Spinal cord (tissue), 10 donors: ENCODE results near the gene AANAT. TPM values are rescaled to one million over a fixed set of nuclear protein-coding genes. Genes with fewer than 3 reads are reported as not detected.

Experiments used
- DNase-seq, 6 donors: peaks; one replicate each; pipeline versions ENCODE4 v3.0.0 to v3.0.0-alpha.2; 2013 to 2015; ENCODE audit warnings: low spot score in 6 of 6, low read depth in 4 of 6
- H3K27ac ChIP-seq: one replicate; pipeline ENCODE4 v1.5.1; 2013; ENCODE audit warnings: low read depth, low read length, control low read depth
- H3K27me3 ChIP-seq: one replicate; pipeline ENCODE4 v1.6.1; 2013; ENCODE audit warnings: low read length; ENCODE audit not compliant: control insufficient read depth, insufficient read depth
- H3K36me3 ChIP-seq: one replicate; pipeline ENCODE4 v1.6.1; 2013; ENCODE audit warnings: low read length; ENCODE audit not compliant: control insufficient read depth, insufficient read depth
- H3K4me1 ChIP-seq: one replicate; pipeline ENCODE4 v1.6.1; 2013; ENCODE audit warnings: low read length; ENCODE audit not compliant: control insufficient read depth, insufficient read depth
- H3K4me3 ChIP-seq: one replicate; pipeline ENCODE4 v1.5.1; 2013; ENCODE audit warnings: low read depth, low read length, control low read depth
- H3K9me3 ChIP-seq: one replicate; pipeline ENCODE4 v1.6.1; 2013; ENCODE audit warnings: low read length; ENCODE audit not compliant: control insufficient read depth, insufficient read depth
- WGBS: methylation state at CpG from one replicate; pipeline ENCODE4 v1.1.5; 2013; ENCODE audit warnings: missing lambda C conversion rate; ENCODE audit not compliant: insufficient coverage; 5-methylcytosine and 5-hydroxymethylcytosine counted together
- polyA plus RNA-seq, 2 donors: library from polyadenylated mRNA; unstranded; fragments of 120-200 nt; gene quantifications; one replicate each; pipeline ENCODE4 v1.2.1, GENCODE V29; 2013; ENCODE audit not compliant: insufficient read length in 2 of 2
- total RNA-seq, 2 donors: library from RNA; depleted of rRNA in 1 of 2; stranded (reverse); fragments of 120-200 nt in 1 of 2; fragments of >200 nt in 1 of 2; gene quantifications; one replicate each; pipeline versions ENCODE4 v1.2.3 to v1.2.4, GENCODE V29; 2013 to 2014
- donor health status: healthy.

Gene AANAT
- total and polyA plus RNA-seq, 4 donors: 0.20 to 0.83 (median 0.44) TPM

DNA sequence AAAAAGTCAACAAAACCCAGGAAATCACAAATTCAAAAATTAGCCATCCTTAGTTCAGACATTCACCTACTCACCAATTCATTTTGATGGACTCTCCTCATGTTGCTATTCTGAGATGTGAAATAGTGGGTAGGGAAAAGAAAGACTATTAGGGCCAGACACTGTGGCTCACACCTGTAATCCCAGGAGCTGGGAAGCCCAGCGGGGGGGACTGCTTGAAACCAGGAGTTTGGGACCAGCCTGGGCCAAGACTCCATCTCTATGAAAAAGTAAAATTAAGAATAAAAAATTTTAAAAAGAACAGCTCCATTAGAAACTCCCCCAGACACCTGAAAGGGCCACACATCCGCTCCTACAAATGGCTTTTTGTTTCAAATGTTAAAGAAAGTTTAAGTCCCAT is 35.9 kb upstream of the AANAT start:
- H3K36me3 ChIP-seq: no peaks in the 10 kb centered on the region
- peaks cover 9% of the 10 kb centered on the region for H3K4me1 ChIP-seq
- no peak overlapping the region for H3K27ac ChIP-seq
- no peaks in the 10 kb centered on the region for H3K9me3 ChIP-seq
- WGBS: no CpG with 5 or more reads among the region's 2 CpGs
- H3K4me3 ChIP-seq: no peak overlapping the region
- no peak for DNase-seq
- no peaks in the 10 kb centered on the region for H3K27me3 ChIP-seq

GRCh38 chr17:76432004-76432403 is 35.4 kb upstream of the AANAT start:
- Histone ChIP-seq H3K4me3 (no peak overlapping the region), H3K27ac (no peak overlapping the region), H3K36me3 (no peaks in the 10 kb centered on the region), H3K4me1 (peaks cover 9% of the 10 kb centered on the region), H3K27me3 (no peaks in the 10 kb centered on the region), H3K9me3 (no peaks in the 10 kb centered on the region)
- no CpG with 5 or more reads among the region's 6 CpGs for WGBS
- peak in 1 of 6 donors; percentile 45 for DNase-seq

DNA sequence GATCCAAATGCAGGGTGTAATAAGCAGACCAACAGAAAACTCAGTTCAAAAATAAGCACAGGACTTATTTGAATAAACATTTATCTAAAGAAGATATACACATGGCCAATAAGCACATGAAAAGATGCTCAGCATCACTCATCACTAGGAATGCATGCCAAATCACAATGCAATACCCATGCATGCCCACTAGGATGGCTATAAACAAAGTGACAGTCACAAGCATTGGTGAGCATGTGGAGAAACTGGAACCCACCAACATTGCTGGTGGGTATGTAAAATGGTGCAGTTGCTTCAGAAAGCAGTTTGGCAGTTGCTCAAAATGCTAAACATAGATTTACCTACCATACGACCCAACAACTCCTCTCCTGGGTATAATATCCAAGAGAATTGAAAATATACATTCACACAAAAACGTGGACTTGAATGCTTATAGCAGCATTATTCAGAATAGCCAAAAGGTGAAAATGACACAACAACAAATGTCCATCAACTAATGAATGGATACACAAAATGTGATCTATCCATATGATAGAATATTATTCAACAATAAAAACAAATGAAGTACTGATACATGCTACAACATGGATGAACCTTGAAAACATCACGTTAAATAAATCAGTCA is 34.6 kb upstream of the AANAT start:
- no peak overlapping the region for H3K27ac ChIP-seq
- H3K4me3 ChIP-seq: no peak overlapping the region
- no peaks in the 10 kb centered on the region for H3K9me3 ChIP-seq
- H3K27me3 ChIP-seq: no peaks in the 10 kb centered on the region
- peaks cover 9% of the 10 kb centered on the region for H3K4me1 ChIP-seq
- H3K36me3 ChIP-seq: no peaks in the 10 kb centered on the region
- DNase-seq: peak in 1 of 6 donors; percentile 64
- WGBS: no CpG with 5 or more reads among the region's 3 CpGs

DNA sequence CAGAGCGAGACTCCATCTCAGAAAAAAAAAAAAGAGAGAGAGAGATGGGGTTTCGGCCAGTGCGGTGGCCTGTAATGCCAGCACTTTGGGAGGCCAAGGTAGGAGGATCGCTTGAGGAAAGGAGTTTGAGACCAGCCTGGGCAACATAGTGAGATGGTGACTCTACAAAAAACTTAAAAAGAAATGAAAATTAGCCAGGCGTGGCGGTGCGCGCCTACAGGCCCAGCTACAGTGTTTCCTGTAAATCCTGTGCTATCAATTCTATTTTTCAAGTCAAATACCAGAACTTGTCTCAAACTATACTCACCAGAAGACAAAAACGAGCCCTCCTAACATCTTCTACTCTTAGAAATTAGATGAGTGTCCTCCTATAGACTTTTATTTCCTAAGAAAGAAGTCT is 33.7 kb upstream of the AANAT start:
- no peaks in the 10 kb centered on the region for H3K27me3 ChIP-seq

DNA sequence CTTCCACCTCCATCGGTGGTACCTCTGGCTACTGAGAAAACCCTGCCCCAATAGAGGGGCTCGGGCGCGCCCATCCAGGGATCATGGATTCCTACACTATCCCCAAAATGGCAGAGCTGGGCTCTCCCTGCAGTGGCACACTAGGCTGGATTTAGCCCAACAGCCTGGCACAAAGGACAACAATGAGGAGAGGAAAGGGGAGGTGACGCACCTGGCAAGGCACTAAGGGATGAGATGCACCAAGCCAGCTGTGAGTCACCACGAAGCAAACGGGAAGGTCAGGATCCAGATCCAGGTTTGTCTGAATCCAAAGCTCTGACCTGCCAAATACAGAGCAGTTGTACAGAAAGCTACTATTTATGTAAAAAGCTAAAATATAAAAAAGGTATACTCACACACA is 32.5 kb upstream of the AANAT start:
- H3K27me3 ChIP-seq: no peaks in the 10 kb centered on the region
- H3K36me3 ChIP-seq: no peaks in the 10 kb centered on the region
- 100% methylated on average over 4 of the region's 7 CpGs for WGBS
- H3K4me1 ChIP-seq: peaks cover 9% of the 10 kb centered on the region
- DNase-seq: no peak
- no peak overlapping the region for H3K27ac ChIP-seq
- no peak overlapping the region for H3K4me3 ChIP-seq
- H3K9me3 ChIP-seq: no peaks in the 10 kb centered on the region

More for the DNA sequence above, 33.7 kb upstream of the AANAT start:
- H3K4me3 ChIP-seq: no peak overlapping the region
- H3K36me3 ChIP-seq: no peaks in the 10 kb centered on the region
- no peaks in the 10 kb centered on the region for H3K9me3 ChIP-seq
- no peak for DNase-seq
- no peak overlapping the region for H3K27ac ChIP-seq
- peaks cover 9% of the 10 kb centered on the region for H3K4me1 ChIP-seq
- 100% methylated on average over 8 of the region's 9 CpGs for WGBS

DNA sequence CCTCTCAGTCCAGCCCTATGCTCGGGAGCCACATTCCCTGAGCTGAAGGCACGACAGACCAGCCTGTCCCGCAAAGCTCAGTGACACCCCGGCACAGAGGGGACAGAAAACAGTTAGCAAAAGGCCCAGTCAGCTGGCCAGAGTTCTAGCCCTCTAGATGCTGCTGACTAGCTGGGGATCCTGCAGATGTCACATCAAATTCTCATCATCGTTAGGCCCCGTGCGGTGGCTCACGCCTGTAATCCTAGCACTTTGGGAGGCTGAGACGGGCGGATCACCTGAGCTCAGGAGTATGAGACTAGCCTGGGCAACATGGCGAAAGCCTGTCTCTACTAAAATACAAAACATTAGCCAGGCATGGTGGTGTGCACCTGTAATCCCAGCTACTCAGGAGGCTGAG is 31.7 kb upstream of the AANAT start:
- Histone ChIP-seq H3K36me3 (no peaks in the 10 kb centered on the region), H3K27ac (no peak overlapping the region), H3K27me3 (no peaks in the 10 kb centered on the region), H3K9me3 (no peaks in the 10 kb centered on the region), H3K4me1 (peaks cover 9% of the 10 kb centered on the region), H3K4me3 (no peak overlapping the region)
- WGBS: 97% methylated on average over 9 of the region's 11 CpGs
- DNase-seq: no peak

DNA sequence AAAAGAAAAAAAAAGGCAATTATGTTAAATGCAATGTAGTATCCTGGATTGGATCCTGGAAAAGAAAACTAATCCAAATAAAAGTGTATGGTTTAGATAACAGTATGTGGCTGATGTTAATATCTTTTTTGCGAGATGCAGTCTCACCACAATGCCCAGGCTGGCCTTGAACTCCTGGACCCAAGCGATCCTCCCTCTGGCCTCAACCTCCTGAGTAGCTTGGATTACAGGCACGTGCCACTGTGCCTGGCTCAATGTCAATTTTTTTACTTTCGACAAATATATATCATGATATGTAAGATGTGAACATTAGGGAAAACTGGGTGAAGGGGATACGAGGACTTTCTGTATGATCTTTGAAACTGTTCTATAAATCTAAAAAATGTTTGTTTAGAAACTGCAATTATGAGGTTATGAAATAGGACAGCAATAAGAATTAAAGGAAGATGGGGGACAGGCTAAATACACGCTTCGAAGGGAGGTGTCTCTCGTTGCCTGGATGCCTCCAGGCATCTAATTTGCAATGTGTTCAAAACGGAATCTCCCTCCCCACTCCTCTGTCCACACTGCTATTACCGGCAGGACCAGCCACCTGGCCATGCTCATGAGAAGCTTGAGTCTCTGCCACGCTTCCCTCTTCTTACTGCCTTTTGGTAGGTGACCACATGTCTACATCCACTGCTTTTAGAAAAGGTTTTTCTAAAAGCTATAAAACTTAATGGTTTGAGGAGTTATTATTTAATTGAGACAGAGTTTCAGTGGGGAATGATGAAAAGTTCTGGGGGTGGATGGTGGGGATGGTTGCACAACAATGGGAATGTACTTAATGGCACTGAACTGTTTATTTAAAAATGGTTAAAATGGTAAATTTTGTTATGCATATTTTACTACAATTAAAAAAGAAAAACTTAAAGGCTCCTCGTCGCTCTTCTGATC is 29.7 kb upstream of the AANAT start:
- H3K27me3 ChIP-seq: no peaks in the 10 kb centered on the region
- no peaks in the 10 kb centered on the region for H3K9me3 ChIP-seq
- H3K36me3 ChIP-seq: no peaks in the 10 kb centered on the region
- 65% methylated on average over 7 of the region's 13 CpGs for WGBS
- no peak overlapping the region for H3K27ac ChIP-seq
- no peak for DNase-seq
- no peak overlapping the region for H3K4me3 ChIP-seq
- no peaks in the 10 kb centered on the region for H3K4me1 ChIP-seq

GRCh38 chr17:76438906-76439305 is 28.5 kb upstream of the AANAT start:
- Histone ChIP-seq H3K36me3 (no peaks in the 10 kb centered on the region), H3K9me3 (no peaks in the 10 kb centered on the region), H3K27ac (no peak overlapping the region), H3K27me3 (no peaks in the 10 kb centered on the region), H3K4me3 (no peak overlapping the region), H3K4me1 (no peaks in the 10 kb centered on the region)
- 64% methylated on average over 6 of the region's 9 CpGs for WGBS
- DNase-seq: no peak

DNA sequence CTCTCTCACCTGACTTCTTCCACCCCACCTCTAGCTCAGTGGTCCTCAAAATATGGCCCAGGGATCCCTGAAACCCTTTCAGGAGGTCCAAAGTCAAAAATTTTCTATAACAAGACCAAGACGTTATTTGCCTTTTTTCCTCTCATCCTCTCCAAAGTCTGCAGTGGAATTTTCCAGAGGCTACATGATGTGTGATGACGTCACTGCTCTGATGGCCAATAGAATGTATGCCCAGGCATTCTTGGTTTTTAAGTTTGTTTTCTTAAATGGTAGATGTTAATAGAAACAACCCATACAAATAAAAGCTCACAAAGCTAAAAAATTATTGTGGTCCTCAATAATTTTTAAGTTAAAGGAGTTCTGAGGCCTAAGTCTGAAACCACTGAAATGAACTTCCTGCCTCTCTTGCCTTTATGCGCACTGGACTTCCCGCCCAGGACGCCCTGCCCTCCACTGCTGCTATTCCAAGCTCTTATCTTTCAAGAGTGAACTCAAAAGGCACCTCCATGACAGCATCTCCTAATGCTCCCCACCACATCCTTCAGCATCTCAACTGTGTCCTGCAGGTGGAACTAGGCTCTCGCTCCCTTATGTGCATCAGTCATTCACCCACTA is 28.0 kb upstream of the AANAT start:
- no peaks in the 10 kb centered on the region for H3K36me3 ChIP-seq
- H3K27ac ChIP-seq: no peak overlapping the region
- no peaks in the 10 kb centered on the region for H3K9me3 ChIP-seq
- H3K4me1 ChIP-seq: no peaks in the 10 kb centered on the region
- H3K4me3 ChIP-seq: no peak overlapping the region
- no peaks in the 10 kb centered on the region for H3K27me3 ChIP-seq
- no peak for DNase-seq
- WGBS: 100% methylated on average over 4 of the region's 6 CpGs
